Lung (tissue), 12 donors: ENCODE data around the gene CHRNA4. TPM values are rescaled to one million over a fixed set of nuclear protein-coding genes. Genes with fewer than 3 reads are reported as not detected.

ENCODE experiments used
- ATAC-seq: fragments of 200-7000 bp; cut with Tn5 transposase; one replicate; pipeline ENCODE4 v1.9.1; 2020; ENCODE audit warnings: moderate number of reproducible peaks; ENCODE audit not compliant: insufficient read depth, low FRiP score
- DNase-seq, 3 donors: peaks; one replicate each; pipeline ENCODE4 v3.0.0-alpha.2; 2013 to 2017
- H3K27ac ChIP-seq, 2 donors: one replicate each; pipeline ENCODE4 v1.5.1; 2013; ENCODE audit warnings: mild to moderate bottlenecking in 2 of 2, moderate library complexity in 2 of 2, control low read depth in 1 of 2, inconsistent platforms in 1 of 2, low read depth in 1 of 2, low read length in 1 of 2
- H3K27me3 ChIP-seq, 3 donors: one replicate each; pipeline ENCODE4 v1.5.1; 2013; ENCODE audit warnings: low read length in 2 of 3; ENCODE audit not compliant: control insufficient read depth in 3 of 3, insufficient read depth in 3 of 3
- H3K36me3 ChIP-seq, 4 donors: one replicate each; pipeline ENCODE4 v1.5.1; 2013; ENCODE audit warnings: low read length in 4 of 4, mild to moderate bottlenecking in 1 of 4, moderate library complexity in 1 of 4; ENCODE audit not compliant: control insufficient read depth in 4 of 4, insufficient read depth in 4 of 4
- H3K4me1 ChIP-seq, 5 donors: one replicate each; pipeline ENCODE4 v1.5.1; 2013; ENCODE audit warnings: low read length in 5 of 5, mild to moderate bottlenecking in 2 of 5, moderate library complexity in 1 of 5; ENCODE audit not compliant: control insufficient read depth in 5 of 5, insufficient read depth in 5 of 5
- H3K4me3 ChIP-seq: one replicate; pipeline ENCODE4 v1.5.1; 2013; ENCODE audit warnings: mild to moderate bottlenecking, control low read depth, moderate library complexity
- H3K9ac ChIP-seq, 2 donors: one replicate each; pipeline ENCODE4 v1.5.1; 2013; ENCODE audit warnings: low read length in 2 of 2, control low read depth in 1 of 2; ENCODE audit not compliant: insufficient read depth in 1 of 2
- H3K9me3 ChIP-seq, 4 donors: one replicate each; pipeline ENCODE4 v1.5.1; 2013; ENCODE audit warnings: low read length in 3 of 4, mild to moderate bottlenecking in 1 of 4, moderate library complexity in 1 of 4; ENCODE audit not compliant: control insufficient read depth in 4 of 4, insufficient read depth in 3 of 4
- WGBS, 2 donors: extraction: QIAGEN DNeasy Blood & Tissue Kit; methylation state at CpG; one replicate each; pipeline ENCODE4 v1.1.7; 2013; 5-methylcytosine and 5-hydroxymethylcytosine counted together
- polyA plus RNA-seq, 2 donors: library from polyadenylated mRNA; stranded (reverse); fragments of 200-250 nt; gene quantifications; one replicate each; pipeline ENCODE4 v1.2.1, GENCODE V29; 2013
- total RNA-seq, 2 donors: library from RNA; depleted of rRNA in 1 of 2; stranded (reverse); fragments of >200 nt in 1 of 2; gene quantifications; one replicate each; pipeline ENCODE4 v1.2.1, GENCODE V29; 2014 to 2021
- TF ChIP-seq, protein P1 (sequence below): IDR thresholded peaks from 2 replicates; pipeline ENCODE4 v1.5.1; 2012; ENCODE audit warnings: mild to moderate bottlenecking; ENCODE audit errors: control extremely low read depth, extremely low read depth
- donor health status: control.
- donor health status: control.
- donor health status: Bipolar disorder and iron deficiency.
- donor health status: healthy.
- donor health status: DM: yes; HTN: yes; CAD: no.

CHRNA4 gene
- total and polyA plus RNA-seq, 4 donors = 0.01 to 1.1 (median 0.46) TPM

DNA sequence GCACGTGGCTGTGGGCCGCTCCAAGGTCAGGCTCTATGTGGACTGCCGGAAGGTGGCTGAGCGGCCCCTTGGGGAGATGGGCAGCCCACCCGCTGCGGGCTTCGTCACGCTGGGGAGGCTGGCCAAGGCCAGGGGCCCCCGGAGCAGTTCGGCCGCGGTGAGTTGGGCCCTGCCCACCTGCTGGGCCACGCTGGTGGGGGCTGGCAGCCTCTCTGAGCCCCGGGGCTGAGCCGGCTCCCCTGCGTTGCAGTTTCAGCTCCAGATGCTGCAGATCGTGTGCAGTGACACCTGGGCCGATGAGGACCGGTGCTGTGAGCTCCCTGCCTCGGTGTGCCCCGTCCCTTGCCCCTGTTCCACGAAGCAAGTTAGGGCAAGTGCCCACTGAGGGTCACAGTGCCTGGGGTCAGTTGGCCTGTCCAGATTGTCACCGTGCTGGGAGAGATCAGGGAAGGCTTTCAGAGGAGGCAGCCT, 41.1 kb downstream of the CHRNA4 start:
- Histone ChIP-seq H3K27ac (no peak overlapping the region), H3K36me3 (no peaks in the 10 kb centered on the region), H3K4me1 (peaks cover 0 to 49% (median 13%) of the 10 kb centered on the region in 5 donors), H3K9me3 (no peaks in the 10 kb centered on the region), H3K4me3 (no peak overlapping the region), H3K27me3 (peaks cover 0 to 3% (median 3%) of the 10 kb centered on the region in 3 donors), H3K9ac (no peak overlapping the region)
- ATAC-seq (no peak), DNase-seq (no peak)
- TF ChIP-seq, protein P1, sequence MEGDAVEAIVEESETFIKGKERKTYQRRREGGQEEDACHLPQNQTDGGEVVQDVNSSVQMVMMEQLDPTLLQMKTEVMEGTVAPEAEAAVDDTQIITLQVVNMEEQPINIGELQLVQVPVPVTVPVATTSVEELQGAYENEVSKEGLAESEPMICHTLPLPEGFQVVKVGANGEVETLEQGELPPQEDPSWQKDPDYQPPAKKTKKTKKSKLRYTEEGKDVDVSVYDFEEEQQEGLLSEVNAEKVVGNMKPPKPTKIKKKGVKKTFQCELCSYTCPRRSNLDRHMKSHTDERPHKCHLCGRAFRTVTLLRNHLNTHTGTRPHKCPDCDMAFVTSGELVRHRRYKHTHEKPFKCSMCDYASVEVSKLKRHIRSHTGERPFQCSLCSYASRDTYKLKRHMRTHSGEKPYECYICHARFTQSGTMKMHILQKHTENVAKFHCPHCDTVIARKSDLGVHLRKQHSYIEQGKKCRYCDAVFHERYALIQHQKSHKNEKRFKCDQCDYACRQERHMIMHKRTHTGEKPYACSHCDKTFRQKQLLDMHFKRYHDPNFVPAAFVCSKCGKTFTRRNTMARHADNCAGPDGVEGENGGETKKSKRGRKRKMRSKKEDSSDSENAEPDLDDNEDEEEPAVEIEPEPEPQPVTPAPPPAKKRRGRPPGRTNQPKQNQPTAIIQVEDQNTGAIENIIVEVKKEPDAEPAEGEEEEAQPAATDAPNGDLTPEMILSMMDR = no peak
- WGBS, 2 donors = 81 to 86% methylated on average over 23 of the region's 23 CpGs

DNA sequence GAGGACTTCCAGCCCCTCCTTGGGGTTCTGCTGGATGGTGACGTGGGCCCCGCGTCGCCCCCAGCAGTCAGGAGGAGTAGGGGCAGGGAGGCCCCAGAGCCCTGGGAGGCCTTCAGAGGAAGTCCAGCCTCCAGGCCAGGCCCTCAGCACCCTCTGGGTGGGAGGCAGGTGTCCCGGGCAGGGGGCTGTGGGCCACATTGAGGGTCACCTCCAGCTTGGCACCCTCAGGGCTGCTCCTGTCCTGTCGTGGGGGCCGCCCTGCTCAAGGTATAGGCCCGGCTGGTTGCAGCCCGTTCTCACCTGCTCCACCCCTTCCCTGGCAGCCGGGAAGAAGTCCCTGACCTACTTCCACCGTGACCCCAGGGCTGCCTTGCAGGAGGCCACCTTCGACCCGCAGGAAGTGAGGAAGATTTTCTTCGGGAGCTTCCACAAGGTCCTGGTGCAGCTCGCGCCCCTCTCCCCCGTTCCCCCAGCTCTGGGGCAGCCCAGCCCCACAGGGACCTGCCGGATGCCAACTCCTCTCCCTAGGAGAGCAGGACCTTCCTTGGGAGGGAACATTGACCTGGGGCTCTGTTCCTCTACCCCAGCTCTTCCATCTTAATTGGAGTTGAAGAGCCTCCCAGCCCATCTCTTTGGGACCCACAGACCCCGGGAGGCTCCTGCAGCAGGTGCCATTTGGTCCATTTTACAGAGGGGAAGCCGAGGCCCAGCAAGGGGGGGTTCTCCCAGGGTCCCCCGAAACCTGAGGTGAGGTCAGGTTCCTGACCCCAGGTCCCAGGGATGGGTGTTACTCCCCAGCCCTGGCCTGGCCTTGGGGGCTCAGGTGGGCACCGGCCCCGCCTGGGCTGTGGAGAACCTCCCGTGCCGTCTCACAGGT, 41.7 kb downstream of the CHRNA4 start:
- Histone ChIP-seq H3K27ac (no peak overlapping the region), H3K4me3 (no peak overlapping the region), H3K9ac (no peak overlapping the region), H3K4me1 (peaks cover 0 to 49% (median 13%) of the 10 kb centered on the region in 5 donors), H3K27me3 (peaks cover 0 to 3% (median 3%) of the 10 kb centered on the region in 3 donors), H3K9me3 (no peaks in the 10 kb centered on the region), H3K36me3 (no peaks in the 10 kb centered on the region)
- TF ChIP-seq, protein P1 = no peak
- 82 to 88% methylated on average over 25 of the region's 25 CpGs for WGBS, 2 donors
- DNase-seq (peak in 1 of 3 donors; percentile 11), ATAC-seq (no peak)

DNA sequence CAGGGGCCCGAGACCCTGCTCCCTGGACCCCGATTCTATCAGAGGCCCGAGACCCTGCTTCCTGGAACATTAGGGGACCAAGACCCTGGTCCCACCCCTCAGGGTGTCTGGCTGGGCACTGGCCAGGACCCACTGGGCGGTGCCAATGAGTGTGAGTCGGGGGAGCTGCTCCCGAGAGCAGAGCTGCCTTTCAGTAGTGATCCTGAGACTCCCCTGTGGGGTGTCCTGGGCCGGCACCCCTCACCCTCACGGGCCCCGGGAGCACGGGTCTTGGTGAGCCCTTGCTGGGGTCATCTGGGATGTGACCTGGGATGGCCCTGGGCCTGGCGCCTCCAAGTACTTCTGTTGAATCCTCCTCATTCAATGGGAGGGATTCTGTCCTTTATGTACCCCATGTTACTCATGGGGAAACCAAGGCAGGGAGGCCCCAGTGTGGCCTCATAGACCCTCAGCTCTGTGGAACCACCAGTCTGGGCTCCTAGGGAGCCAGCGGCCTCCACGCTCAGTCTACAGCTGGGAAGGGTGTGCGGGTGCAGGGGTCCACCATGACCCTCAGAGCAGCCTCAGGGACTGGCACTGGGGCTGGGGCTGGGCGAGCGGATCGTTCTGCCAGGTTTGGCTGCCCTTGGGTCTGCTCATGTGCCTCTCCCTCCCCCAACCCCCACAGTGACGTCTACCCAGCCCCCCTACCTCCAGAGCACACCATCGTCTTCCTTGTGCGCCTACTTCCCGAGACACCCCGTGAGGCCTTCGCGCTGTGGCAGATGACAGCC, 42.6 kb downstream of the CHRNA4 start:
- TF ChIP-seq, protein P1 = no peak
- Histone ChIP-seq H3K27ac (no peak overlapping the region), H3K27me3 (peaks cover 0 to 3% (median 0%) of the 10 kb centered on the region in 3 donors), H3K9ac (no peak overlapping the region), H3K4me3 (no peak overlapping the region), H3K36me3 (no peaks in the 10 kb centered on the region), H3K4me1 (peaks cover 0 to 49% (median 13%) of the 10 kb centered on the region in 5 donors), H3K9me3 (no peaks in the 10 kb centered on the region)
- no peak for ATAC-seq
- 88 to 91% methylated on average over 24 of the region's 24 CpGs for WGBS, 2 donors
- DNase-seq = peak in 1 of 3 donors; percentile 7
